Measurements from ENCODE around the gene BDH2.

BDH2 gene

DNA sequence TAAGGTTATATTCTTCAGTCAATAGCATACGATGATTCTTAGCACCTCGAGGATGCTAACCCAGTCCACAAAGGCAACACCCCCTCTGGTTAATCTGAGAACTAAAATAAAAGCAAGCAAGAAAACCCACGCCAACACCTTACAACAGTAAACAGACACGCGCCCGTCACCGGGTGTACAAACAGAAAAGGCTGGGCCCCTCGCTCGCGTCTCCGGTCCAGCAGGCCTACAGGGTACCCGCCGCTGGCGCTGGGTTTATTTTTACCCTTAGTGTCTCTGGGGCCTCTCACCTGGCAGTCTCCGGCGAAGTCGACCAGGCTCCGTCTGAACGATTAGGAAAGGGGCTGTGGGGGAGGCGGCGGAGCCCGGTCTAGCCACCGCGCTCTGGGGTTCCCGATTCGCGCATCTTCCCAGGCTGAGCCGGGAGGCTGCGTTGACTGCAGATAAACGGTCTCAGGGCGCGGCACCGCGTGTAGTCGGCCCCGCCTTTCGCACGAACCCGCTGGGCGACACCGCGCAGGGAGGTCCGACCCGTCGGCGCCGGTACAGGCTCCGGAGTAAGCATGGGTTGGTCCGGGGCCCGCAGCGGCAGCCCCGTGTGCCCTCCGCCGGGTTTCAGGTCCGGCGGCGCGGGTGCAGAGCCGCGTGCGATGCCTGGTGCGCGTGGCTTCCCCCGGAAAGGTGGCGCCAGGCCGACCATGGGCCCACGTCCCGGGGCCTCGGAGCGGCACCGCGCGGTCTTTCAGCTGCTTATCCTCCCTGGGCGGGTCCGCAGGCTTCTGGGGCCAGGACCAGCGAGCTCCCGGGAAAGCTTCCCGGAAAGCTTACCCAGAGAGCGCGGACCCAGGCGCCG lies 23.5 kb downstream of the BDH2 start:
- H3K4me3 ChIP-seq (ENCODE audit: low read length): peak overlapping the region; percentile 54

DNA sequence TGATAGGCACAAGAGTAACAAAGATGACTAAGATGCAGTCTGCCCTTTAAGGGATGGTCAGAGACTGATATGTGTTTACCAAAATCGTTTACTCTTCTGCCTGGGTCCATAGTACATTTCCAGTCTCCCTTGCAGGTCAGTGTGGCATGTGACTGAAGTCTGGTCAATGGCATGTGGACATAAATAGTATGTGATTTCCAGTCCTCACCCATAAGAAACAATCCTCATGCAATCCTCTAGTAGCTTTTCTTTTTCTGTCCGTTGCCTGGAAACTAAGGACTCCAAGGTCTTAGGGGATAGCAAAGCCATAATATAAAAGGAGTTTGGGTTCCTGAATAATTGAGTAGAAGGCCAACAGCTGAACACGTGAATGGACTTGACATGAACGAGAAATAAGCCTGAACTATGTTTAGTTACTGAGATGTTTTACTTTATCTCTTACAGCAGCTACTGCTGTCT lies 24.2 kb downstream of the BDH2 start:
- no peaks in the 10 kb centered on the region for H3K36me3 ChIP-seq (ENCODE audit: control insufficient read depth, insufficient read depth, low read length)
- no peaks in the 10 kb centered on the region for H3K9me3 ChIP-seq (ENCODE audit: control insufficient read depth, low read length)
- no peaks in the 10 kb centered on the region for H3K27me3 ChIP-seq (ENCODE audit: control insufficient read depth, insufficient read depth, low read length)
- H3K4me3 ChIP-seq (ENCODE audit: low read length): no peak overlapping the region
- peak overlapping the region; percentile 68 for H3K9ac ChIP-seq (ENCODE audit: low read length)
- peaks cover 19% of the 10 kb centered on the region for H3K4me1 ChIP-seq (ENCODE audit: control insufficient read depth, insufficient read depth, low read length)

More for the DNA sequence above, 23.5 kb downstream of the BDH2 start:
- Histone ChIP-seq H3K9ac (ENCODE audit: low read length) (peak overlapping the region; percentile 68), H3K4me1 (ENCODE audit: control insufficient read depth, insufficient read depth, low read length) (peaks cover 19% of the 10 kb centered on the region), H3K27me3 (ENCODE audit: control insufficient read depth, insufficient read depth, low read length) (no peaks in the 10 kb centered on the region), H3K36me3 (ENCODE audit: control insufficient read depth, insufficient read depth, low read length) (no peaks in the 10 kb centered on the region), H3K9me3 (ENCODE audit: control insufficient read depth, low read length) (no peaks in the 10 kb centered on the region)

DNA sequence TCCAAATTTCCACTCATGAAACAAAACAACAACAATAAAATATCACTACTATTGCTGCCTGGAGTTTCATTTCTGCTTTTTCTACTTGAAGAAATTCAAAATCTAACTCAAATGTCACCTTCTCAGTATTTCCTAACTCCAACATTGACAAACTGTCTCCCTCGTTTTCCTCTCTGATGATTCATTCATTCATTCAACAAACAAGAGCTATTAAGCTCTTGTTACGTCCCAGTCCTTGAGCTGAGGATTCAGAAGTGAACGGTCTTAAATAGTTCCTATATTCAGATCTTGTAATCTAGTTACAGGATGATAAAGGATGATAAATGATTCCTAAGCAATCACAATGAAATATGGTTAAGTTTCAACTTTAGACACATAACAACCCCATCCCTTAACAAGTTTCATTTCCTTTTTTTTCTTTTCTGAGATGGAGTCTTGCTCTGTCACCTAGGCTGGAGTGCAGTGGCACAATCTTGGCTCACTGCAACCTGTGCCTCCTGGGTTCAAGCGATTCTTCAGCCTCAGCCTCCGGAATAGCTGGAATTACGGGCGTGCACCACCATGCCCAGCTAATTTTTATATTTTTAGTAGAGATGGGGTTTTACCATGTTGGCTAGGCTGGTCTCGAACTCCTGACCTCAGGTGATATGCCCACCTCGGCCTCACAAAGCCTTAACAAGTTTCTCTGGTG lies 24.7 kb downstream of the BDH2 start:
- Histone ChIP-seq H3K36me3 (ENCODE audit: control insufficient read depth, insufficient read depth, low read length) (no peaks in the 10 kb centered on the region), H3K9me3 (ENCODE audit: control insufficient read depth, low read length) (no peaks in the 10 kb centered on the region), H3K27me3 (ENCODE audit: control insufficient read depth, insufficient read depth, low read length) (no peaks in the 10 kb centered on the region), H3K9ac (ENCODE audit: low read length) (no peak overlapping the region), H3K4me3 (ENCODE audit: low read length) (no peak overlapping the region), H3K4me1 (ENCODE audit: control insufficient read depth, insufficient read depth, low read length) (peaks cover 19% of the 10 kb centered on the region)

DNA sequence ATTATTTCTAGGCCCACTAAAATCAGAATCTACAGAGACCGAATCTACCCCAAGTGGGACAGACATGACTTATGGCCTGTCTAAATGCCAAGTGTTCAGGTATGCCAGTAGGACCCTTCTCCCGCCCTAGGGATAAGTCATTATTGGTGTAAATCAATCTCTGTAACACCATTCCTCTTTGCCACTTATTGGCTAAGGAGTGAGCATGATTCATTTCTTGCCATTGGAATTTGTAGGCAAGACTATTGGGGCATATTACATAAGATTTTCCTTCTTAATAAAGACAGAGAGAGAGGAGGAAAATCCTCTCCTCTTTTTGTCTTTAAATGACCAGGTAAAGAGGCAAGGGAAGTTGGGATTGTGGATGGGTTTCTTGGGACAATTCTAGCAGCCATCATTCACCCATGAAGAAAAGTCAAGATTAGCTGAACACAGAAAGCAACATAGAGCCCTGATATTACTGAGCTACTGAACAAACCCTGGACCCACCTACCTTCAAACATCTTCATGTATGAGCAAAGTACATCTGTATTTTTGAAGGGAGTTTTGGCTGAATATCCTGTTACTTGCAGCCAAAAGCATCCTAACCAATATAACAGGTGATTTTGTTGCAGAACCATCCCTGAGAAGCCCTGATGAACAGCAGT lies 25.7 kb downstream of the BDH2 start:
- H3K9me3 ChIP-seq (ENCODE audit: control insufficient read depth, low read length): no peaks in the 10 kb centered on the region

DNA sequence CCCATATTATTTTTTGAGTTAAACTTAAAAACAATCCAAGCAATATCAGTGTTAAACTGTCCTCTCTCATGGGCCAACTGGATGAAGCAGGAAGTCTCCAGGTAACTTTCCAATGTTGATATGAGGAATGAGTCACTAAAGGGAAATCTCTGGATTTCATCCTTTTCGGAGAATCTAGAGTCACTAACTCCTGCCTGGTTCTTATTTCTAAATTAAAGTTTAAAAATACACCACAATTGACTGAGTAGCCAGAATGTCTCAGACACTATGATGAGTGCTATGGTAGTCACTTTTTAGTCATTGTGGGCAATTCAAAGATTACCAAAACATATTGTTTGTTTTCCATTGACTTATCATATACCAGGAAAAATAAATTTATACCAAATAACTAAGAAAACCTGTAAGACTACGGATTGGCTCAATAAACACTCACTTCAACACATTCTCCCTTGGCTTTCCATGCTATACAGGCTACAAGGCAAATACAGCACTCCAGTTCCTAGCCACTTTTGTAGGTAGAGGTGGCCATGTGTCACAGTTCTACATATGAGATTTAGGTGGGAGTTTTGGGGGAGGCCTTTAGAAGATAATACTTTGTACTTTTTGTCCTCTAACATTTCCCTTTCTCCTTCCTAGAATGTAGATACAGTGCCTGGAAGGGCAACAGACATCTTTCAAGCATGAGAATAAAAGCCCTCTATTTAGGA lies 31.6 kb downstream of the BDH2 start:
- Histone ChIP-seq H3K36me3 (ENCODE audit: control insufficient read depth, insufficient read depth, low read length) (no peaks in the 10 kb centered on the region), H3K27me3 (ENCODE audit: control insufficient read depth, insufficient read depth, low read length) (no peaks in the 10 kb centered on the region), H3K9ac (ENCODE audit: low read length) (no peak overlapping the region), H3K9me3 (ENCODE audit: control insufficient read depth, low read length) (no peaks in the 10 kb centered on the region), H3K4me1 (ENCODE audit: control insufficient read depth, insufficient read depth, low read length) (peaks cover 4% of the 10 kb centered on the region), H3K4me3 (ENCODE audit: low read length) (no peak overlapping the region)

More for the DNA sequence above, 25.7 kb downstream of the BDH2 start:
- no peaks in the 10 kb centered on the region for H3K36me3 ChIP-seq (ENCODE audit: control insufficient read depth, insufficient read depth, low read length)
- H3K9ac ChIP-seq (ENCODE audit: low read length): no peak overlapping the region
- H3K4me3 ChIP-seq (ENCODE audit: low read length): no peak overlapping the region
- no peaks in the 10 kb centered on the region for H3K27me3 ChIP-seq (ENCODE audit: control insufficient read depth, insufficient read depth, low read length)
- peaks cover 19% of the 10 kb centered on the region for H3K4me1 ChIP-seq (ENCODE audit: control insufficient read depth, insufficient read depth, low read length)

DNA sequence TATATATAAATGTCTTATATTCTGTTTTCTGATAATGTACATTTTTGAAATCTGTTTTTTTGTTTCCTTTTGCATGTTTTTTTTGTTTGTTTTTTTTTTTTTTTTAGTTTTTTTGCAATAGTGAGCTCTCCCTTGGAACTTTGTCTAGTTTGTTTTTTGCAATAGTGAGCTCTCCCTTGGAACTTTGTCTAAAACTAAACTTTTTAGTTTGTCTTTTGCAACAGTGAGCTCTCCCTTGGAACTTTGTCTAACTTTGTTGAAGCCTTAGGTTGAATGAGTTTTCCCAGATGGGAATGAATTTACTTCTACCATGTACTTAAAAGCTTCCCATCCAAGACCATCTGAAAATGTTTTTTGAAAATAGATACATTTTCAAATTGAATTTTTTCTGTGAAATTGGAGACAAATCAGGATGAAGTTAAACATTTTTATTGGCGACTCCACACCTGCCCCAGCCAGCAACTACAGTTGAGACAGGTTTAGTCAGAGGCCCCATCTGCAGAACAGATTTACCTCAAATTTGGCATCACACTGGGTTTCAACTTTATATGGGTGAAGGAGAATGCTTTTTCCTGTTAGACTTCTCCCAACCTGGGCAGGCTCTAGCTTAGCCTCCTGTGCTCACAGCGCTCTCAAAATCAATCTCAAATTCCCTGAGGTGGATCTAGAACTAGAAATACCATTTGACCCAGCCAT lies 39.0 kb downstream of the BDH2 start:
- Histone ChIP-seq H3K36me3 (ENCODE audit: control insufficient read depth, insufficient read depth, low read length) (no peaks in the 10 kb centered on the region), H3K27me3 (ENCODE audit: control insufficient read depth, insufficient read depth, low read length) (no peaks in the 10 kb centered on the region), H3K4me3 (ENCODE audit: low read length) (no peak overlapping the region), H3K4me1 (ENCODE audit: control insufficient read depth, insufficient read depth, low read length) (no peaks in the 10 kb centered on the region), H3K9ac (ENCODE audit: low read length) (no peak overlapping the region), H3K9me3 (ENCODE audit: control insufficient read depth, low read length) (no peaks in the 10 kb centered on the region)

DNA sequence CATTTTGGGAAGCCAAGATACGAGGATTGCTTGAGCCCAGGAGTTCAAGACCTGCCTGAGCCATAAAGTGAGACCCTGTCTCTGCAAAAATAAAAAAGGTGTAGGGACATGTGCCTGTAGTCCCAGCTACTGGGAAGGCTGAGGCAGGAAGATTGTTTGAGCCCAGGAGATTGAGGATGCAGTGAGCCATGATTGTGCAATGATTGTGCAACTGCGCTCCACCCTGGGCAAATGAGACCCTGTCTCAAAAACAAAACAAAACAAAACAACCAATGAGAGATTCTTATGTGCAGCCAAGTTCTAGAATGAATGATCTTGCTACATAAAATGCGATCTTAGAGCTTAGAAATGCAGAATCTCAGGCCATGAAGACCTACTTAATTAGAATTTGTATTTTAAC lies 45.6 kb downstream of the BDH2 start:
- Histone ChIP-seq H3K4me3 (ENCODE audit: low read length) (no peak overlapping the region), H3K9me3 (ENCODE audit: control insufficient read depth, low read length) (no peaks in the 10 kb centered on the region), H3K4me1 (ENCODE audit: control insufficient read depth, insufficient read depth, low read length) (no peaks in the 10 kb centered on the region), H3K36me3 (ENCODE audit: control insufficient read depth, insufficient read depth, low read length) (no peaks in the 10 kb centered on the region), H3K27me3 (ENCODE audit: control insufficient read depth, insufficient read depth, low read length) (no peaks in the 10 kb centered on the region), H3K9ac (ENCODE audit: low read length) (no peak overlapping the region)

DNA sequence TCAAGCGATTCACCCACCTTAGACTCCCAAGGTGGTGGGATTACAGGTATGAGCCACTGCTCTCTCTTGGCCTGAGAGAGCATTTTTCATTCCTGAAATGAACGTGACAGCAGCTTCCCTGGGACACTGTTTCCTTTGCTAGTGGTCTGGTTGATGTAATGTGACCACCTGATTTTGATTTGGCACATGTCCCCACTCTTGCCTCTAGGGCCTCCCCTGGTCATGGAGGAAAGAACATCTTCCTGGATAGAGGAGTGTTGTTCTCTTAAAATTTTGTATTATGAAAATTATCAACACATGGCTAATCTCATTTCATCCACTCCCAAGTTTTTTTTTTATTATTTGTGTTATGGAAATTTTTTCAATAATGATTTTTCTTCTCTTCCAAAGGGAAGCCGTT lies 46.9 kb downstream of the BDH2 start:
- H3K4me3 ChIP-seq (ENCODE audit: low read length): no peak overlapping the region

DNA sequence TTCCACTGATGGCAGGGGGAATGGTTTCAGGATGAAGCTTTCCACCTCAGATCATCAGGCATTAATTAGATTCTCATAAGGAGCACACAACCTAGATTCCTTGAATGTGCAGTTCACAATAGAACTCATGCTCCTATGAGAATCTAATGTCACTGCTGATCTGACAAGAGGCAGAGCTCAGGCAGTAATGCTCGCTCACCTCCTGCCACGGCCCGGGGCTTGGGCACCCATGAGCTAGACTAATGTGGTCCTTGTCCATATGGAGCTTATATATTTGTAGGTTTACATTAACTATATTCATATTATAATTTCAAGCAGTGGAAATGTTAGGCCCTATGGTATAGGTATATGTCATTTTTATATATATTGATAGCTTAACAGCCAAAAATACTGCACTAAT lies 47.5 kb downstream of the BDH2 start:
- H3K9ac ChIP-seq (ENCODE audit: low read length): no peak overlapping the region
- no peaks in the 10 kb centered on the region for H3K27me3 ChIP-seq (ENCODE audit: control insufficient read depth, insufficient read depth, low read length)
- no peaks in the 10 kb centered on the region for H3K36me3 ChIP-seq (ENCODE audit: control insufficient read depth, insufficient read depth, low read length)
- H3K9me3 ChIP-seq (ENCODE audit: control insufficient read depth, low read length): no peaks in the 10 kb centered on the region
- H3K4me1 ChIP-seq (ENCODE audit: control insufficient read depth, insufficient read depth, low read length): no peaks in the 10 kb centered on the region
- H3K4me3 ChIP-seq (ENCODE audit: low read length): no peak overlapping the region

More for the DNA sequence above, 46.9 kb downstream of the BDH2 start:
- Histone ChIP-seq H3K9ac (ENCODE audit: low read length) (no peak overlapping the region), H3K4me1 (ENCODE audit: control insufficient read depth, insufficient read depth, low read length) (no peaks in the 10 kb centered on the region), H3K9me3 (ENCODE audit: control insufficient read depth, low read length) (no peaks in the 10 kb centered on the region), H3K27me3 (ENCODE audit: control insufficient read depth, insufficient read depth, low read length) (no peaks in the 10 kb centered on the region), H3K36me3 (ENCODE audit: control insufficient read depth, insufficient read depth, low read length) (no peaks in the 10 kb centered on the region)

DNA sequence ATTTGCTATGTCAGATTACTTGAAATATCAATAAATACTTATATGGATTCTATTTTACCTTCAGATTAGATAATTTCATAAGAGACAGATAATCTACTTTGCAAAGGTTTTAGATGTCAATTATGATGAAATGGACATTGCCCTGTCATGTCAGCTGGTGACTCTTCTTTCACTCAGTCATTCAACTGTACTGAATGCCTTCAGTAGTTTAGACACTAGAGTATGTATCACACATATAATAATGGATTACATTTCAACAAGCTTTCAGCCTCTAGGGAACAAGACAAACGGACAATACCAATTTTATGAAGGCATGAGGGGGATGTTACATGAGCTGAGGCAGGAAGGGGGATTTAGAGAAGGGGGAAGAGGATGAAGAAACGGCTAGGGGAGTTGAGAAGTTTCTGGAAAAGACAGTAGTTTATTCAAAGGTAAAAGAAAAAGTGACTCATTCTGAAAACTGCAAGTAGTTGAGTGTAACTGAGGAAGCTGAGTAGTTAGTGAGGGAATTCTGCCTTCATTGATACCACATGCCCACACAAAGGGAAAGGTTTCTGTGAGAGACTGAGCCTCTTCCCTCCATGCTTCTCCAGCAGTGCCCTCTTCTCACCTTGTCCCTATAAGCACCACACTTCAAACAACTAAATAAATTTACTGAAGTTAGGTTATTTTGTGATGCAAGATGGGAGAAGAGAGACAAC lies 48.7 kb downstream of the BDH2 start:
- Histone ChIP-seq H3K36me3 (ENCODE audit: control insufficient read depth, insufficient read depth, low read length) (no peaks in the 10 kb centered on the region), H3K4me1 (ENCODE audit: control insufficient read depth, insufficient read depth, low read length) (no peaks in the 10 kb centered on the region), H3K9ac (ENCODE audit: low read length) (no peak overlapping the region), H3K4me3 (ENCODE audit: low read length) (no peak overlapping the region), H3K9me3 (ENCODE audit: control insufficient read depth, low read length) (no peaks in the 10 kb centered on the region), H3K27me3 (ENCODE audit: control insufficient read depth, insufficient read depth, low read length) (no peaks in the 10 kb centered on the region)
